ENCODE data around the gene NTSR1.

- TF ChIP-seq POLR2AphosphoS5 (IDR thresholded peaks at IDR 0.05; ENCODE audit: low read depth, low read length), result no peak
- TF ChIP-seq POLR2A (IDR thresholded peaks at IDR 0.05; ENCODE audit: low read depth, low read length), result no peak
- no peak for TF ChIP-seq POU2F2 (IDR thresholded peaks at IDR 0.05; ENCODE audit: low read depth, low read length)
- no peak for TF ChIP-seq TAF1 (IDR thresholded peaks at IDR 0.05; ENCODE audit: low read depth, low read length)
- no peak for TF ChIP-seq SPI1 (IDR thresholded peaks at IDR 0.05; ENCODE audit: low read depth, low read length)
Observed at GRCh38 chr20:62742979-62743776, 34.5 kb downstream of the NTSR1 start.

All from GM12891 (cell line).